ENCODE results near the gene IQSEC2. TPM values are rescaled to one million over a fixed set of nuclear protein-coding genes. Genes with fewer than 3 reads are reported as not detected.

Gene IQSEC2
- total and polyA plus RNA-seq, 2 of the 4 experiments (the other 2 are of a cell fraction), result 2.5 to 11.4 TPM

DNA sequence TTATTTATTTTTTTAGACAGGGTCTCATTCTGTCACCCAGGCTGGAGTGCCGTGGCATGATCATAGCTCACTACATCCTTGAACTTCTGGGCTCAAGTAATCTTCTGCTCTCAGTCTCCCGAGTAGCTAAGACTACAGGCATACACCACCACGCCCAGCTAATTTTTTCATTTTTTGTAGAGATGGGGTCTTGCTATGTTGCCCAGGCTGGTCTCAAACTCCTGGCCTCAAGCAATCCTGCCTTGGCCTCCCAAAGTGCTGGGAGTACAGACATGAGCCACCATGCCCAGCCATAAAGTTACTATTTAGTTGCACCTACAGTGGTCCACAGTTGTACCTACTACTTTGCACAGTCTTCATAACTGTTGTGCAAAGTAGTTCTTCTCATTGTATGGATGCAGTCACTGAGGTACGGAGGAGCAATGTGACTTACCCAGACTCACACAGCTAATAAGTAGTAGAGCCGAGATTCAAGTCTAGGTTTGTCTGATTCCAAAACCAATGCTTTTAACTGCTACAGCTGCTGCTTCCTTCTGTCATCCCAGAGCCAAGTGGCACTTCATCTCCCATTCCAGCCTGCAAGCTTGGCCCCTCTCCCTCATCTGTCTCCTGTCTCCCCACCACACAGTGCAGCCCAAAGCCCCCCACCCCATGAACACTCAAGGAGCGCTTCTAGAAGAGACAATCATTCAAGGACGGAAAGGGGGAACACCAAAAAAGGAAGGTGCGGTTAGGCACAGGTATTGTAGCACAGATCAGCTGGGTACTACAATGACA, 24.0 kb upstream of the IQSEC2 start (continued):
- no peak for TF ChIP-seq MAZ (IDR thresholded peaks at IDR 0.05; ENCODE audit: borderline replicate concordance, low read depth, low read length)

DNA sequence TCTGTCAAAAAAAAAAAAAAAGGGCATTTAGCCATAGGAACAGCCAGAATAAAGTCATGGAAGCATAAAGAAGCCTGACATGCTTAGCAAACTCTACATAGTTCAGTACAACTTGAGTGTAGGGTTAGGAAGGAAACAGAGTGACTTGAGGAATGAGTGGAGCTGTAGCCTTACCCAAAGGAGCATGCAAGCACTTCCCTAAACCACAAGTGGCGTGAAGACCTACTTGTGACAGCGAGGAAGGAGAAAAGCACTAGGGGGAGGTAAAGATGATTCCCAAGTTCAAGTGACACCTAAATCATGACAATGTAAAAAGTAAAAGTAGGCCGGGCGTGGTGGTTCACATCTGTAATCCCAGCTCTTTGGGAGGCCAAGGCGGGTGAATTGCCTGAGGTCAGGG, 21.8 kb upstream of the IQSEC2 start:
- no peak overlapping the region for H2AK9ac ChIP-seq (replicated peaks; ENCODE audit: low read depth, low read length, poor library complexity)
- H3K4me2 ChIP-seq (ENCODE audit: low read depth, low read length), result no peak overlapping the region
- H4K20me1 ChIP-seq (ENCODE audit: insufficient read depth, low read length), result no peaks in the 10 kb centered on the region; the same call in 1 of the 2 replicates
- no peak overlapping the region for H2BK15ac ChIP-seq (ENCODE audit: low read depth, low read length)
- no peak overlapping the region for H3K23ac ChIP-seq (ENCODE audit: low read depth, low read length)
- H3K9me3 ChIP-seq (ENCODE audit: control insufficient read depth, insufficient read depth, low read length), result no peaks in the 10 kb centered on the region
- H3K9me1 ChIP-seq (ENCODE audit: insufficient read depth, low read length), result no peaks in the 10 kb centered on the region
- no TSS peak for BruUV-seq (replicated peaks)
- no peak overlapping the region for H3K4ac ChIP-seq (ENCODE audit: low read depth, low read length)
- H3K14ac ChIP-seq (replicated peaks; ENCODE audit: low read depth, low read length), result no peak overlapping the region
- ATAC-seq (ENCODE audit: low read depth) (no peak), DNase-seq (no peak)
- H2BK120ac ChIP-seq (ENCODE audit: low read depth, low read length), result no peak overlapping the region
- no peak overlapping the region for H2AK5ac ChIP-seq (ENCODE audit: low read depth, low read length)
- H4K8ac ChIP-seq (ENCODE audit: low read depth in 2 of 2, low read length in 2 of 2), result no peak overlapping the region
- intact Hi-C loops (cut with micrococcal nuclease) (no loop called here), dilution Hi-C loops (cut with HindIII; ENCODE audit: low sequenced_read_pairs, unreplicated experiment) (no loop called here), in situ Hi-C loops (cut with MboI; ENCODE audit: low sequenced_read_pairs) (no loop called here)
- H2BK20ac ChIP-seq (ENCODE audit: low read depth, low read length), result no peak overlapping the region
- H3K27ac ChIP-seq (ENCODE audit: insufficient read depth, low read length), result no peak overlapping the region
- no peak overlapping the region for H2BK5ac ChIP-seq (ENCODE audit: low read depth, low read length, poor library complexity, severe bottlenecking)
- CTCF ChIA-PET, result interaction anchor here (0.8 kb wide), 1 partner anchor 12 kb away, joined by 3 read pairs; no protein-coding TSS in a partner anchor
- H2AFZ ChIP-seq (replicated peaks; ENCODE audit: low read length, poor library complexity), result no peak overlapping the region
- WGBS, 2 experiments (ENCODE audit: extremely low coverage in 2 of 2, insufficient read length in 1 of 2), result no CpG with 5 or more reads among the region's 5 CpGs
- POLR2A ChIA-PET (ENCODE audit: unreplicated experiment), result no interaction called here
- peaks cover 26% of the 10 kb centered on the region for H3K27me3 ChIP-seq (ENCODE audit: control insufficient read depth, insufficient read depth, low read length)
- no peak overlapping the region for H4K91ac ChIP-seq (ENCODE audit: insufficient read depth, low read depth, low read length)
- no peak overlapping the region for H3K56ac ChIP-seq (ENCODE audit: extremely low read depth, insufficient read depth, low read length)
- H3K4me1 ChIP-seq (ENCODE audit: control insufficient read depth, insufficient read depth, low read length), result peaks cover 8% of the 10 kb centered on the region; the same call in 1 of the 2 replicates
- H3K36me3 ChIP-seq (ENCODE audit: control insufficient read depth, insufficient read depth, low read length), result no peaks in the 10 kb centered on the region
- no peak overlapping the region for H3K9ac ChIP-seq (ENCODE audit: low read depth, low read length)
- no peaks in the 10 kb centered on the region; a peak in 1 of 4 replicates for H3K79me1 ChIP-seq (ENCODE audit: low read depth in 1 of 2, low read length in 2 of 2)
- H4K5ac ChIP-seq (ENCODE audit: low read depth, low read length), result no peak overlapping the region
- H3K18ac ChIP-seq (ENCODE audit: low read depth, low read length), result no peak overlapping the region
- no peak overlapping the region for H3K4me3 ChIP-seq (ENCODE audit: insufficient read depth, low read depth, low read length)
- TF ChIP-seq NFE2L2 (IDR thresholded peaks at IDR 0.05; ENCODE audit: low read depth, low read length) (no peak), MAZ (IDR thresholded peaks at IDR 0.05; ENCODE audit: borderline replicate concordance, low read depth, low read length) (no peak), MAFK (IDR thresholded peaks at IDR 0.05; ENCODE audit: low read depth, low read length) (no peak), CEBPB (IDR thresholded peaks at IDR 0.05; ENCODE audit: low read depth, low read length) (no peak), CHD1 (IDR thresholded peaks at IDR 0.05; ENCODE audit: low read depth, low read length) (no peak), SMC3 (IDR thresholded peaks at IDR 0.05; ENCODE audit: low read depth, low read length) (no peak), FOS (IDR thresholded peaks at IDR 0.05; ENCODE audit: low read depth, low read length) (no peak), BHLHE40 (IDR thresholded peaks at IDR 0.05; ENCODE audit: low read depth, low read length) (no peak), RAD21 (IDR thresholded peaks at IDR 0.05; ENCODE audit: low read length) (no peak), RFX5 (IDR thresholded peaks at IDR 0.05; ENCODE audit: low read depth, low read length) (no peak), MXI1 (IDR thresholded peaks at IDR 0.05; ENCODE audit: borderline replicate concordance, low read depth, low read length) (no peak)
- TF ChIP-seq, protein P1, sequence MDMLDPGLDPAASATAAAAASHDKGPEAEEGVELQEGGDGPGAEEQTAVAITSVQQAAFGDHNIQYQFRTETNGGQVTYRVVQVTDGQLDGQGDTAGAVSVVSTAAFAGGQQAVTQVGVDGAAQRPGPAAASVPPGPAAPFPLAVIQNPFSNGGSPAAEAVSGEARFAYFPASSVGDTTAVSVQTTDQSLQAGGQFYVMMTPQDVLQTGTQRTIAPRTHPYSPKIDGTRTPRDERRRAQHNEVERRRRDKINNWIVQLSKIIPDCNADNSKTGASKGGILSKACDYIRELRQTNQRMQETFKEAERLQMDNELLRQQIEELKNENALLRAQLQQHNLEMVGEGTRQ (IDR thresholded peaks at IDR 0.05; ENCODE audit: low read depth, low read length), result no peak
- TF ChIP-seq, protein P2, sequence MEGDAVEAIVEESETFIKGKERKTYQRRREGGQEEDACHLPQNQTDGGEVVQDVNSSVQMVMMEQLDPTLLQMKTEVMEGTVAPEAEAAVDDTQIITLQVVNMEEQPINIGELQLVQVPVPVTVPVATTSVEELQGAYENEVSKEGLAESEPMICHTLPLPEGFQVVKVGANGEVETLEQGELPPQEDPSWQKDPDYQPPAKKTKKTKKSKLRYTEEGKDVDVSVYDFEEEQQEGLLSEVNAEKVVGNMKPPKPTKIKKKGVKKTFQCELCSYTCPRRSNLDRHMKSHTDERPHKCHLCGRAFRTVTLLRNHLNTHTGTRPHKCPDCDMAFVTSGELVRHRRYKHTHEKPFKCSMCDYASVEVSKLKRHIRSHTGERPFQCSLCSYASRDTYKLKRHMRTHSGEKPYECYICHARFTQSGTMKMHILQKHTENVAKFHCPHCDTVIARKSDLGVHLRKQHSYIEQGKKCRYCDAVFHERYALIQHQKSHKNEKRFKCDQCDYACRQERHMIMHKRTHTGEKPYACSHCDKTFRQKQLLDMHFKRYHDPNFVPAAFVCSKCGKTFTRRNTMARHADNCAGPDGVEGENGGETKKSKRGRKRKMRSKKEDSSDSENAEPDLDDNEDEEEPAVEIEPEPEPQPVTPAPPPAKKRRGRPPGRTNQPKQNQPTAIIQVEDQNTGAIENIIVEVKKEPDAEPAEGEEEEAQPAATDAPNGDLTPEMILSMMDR (conservative IDR thresholded peaks at IDR 0.05; ENCODE audit: low read depth, low read length), result no peak
